ENCODE data around the gene COX19.

The COX19 gene

GRCh38 chr7:974820-975681 lies at the start of gene COX19:
Gene COX19, minus strand, starts transcription at chr7:975549. Its CDS starts 40 bp downstream, at chr7:975509.
- DNase-seq = peak; percentile 89

DNA sequence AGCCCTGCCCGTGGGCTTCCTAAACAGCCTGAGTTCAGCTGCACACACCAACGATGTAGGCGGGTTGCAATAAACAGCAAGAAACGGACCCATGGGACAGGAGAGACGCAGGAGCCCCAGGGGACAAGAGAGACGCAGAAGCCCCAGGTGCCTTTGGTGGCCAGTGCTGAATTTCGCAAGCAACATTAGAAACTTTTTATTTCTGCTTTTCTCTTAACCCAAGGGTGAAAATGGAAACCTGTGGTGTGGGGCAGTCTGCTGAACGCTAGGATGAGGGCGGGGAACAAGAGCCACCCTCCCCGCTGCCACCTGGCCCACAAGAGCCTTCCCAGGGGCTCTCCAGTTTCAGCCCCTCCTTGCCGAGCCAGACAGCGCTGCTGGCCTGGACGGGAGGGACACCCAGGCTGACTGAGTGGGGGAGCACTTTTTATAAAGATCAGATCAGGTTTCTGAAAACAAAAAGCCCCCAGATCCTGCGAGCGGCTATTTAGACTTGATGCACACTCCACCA lies 49.0 kb upstream of the COX19 start:
- peak; percentile 83 for DNase-seq

DNA sequence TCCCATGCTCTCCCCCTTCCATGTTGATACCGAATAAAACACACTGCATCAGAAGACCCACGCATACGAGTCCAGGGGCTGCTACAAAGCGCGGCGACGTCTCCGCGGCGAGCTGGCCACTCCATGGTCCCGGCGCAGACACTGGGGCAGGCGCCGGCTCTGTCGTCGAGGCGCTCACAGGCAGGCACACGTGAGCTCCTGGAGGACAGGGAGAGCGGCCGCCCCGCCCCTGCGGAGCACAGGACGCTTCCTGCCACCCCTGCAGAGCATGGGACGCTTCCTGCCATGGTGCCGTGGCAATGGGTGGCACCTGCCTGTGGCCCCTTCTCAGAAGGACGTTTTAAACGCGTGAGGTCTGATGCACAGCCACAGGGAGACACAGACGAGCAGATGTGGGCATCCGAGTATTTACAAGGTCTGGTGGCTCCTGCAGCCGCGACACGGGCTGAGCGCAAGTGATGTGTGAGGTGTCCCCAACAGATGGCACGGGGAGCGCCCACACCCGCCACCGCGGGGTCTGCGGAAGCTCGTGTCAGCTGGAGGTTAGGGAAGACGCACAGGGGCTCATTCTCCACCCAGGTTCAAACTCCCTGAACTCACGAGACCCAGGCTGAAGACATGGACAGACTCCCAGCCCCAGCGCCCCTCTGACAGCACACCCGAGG lies 47.6 kb upstream of the COX19 start:
- DNase-seq = peak; percentile 78

- DNase-seq = no peak
Measured at GRCh38 chr7:1022356-1022755, 47.0 kb upstream of the COX19 start.

DNA sequence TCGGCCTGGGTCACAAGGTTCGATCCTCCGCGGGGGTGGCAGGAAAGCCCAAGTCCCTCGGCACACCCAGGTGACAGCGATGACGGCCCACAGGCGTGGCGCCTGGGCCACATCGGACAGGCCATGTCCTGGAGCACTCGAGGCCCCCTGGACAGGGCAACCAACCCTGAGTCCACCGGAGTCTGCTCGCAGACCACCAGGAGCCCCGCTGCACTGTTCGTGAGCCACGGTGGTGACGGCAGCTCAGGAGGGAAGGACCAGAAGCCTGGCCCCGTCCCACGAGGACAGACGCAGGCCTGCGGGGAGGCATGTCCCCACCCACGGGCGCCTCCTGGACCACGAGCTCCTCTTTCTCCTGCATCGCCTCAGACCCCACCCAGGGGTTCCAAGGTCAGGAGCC lies 46.6 kb upstream of the COX19 start:
- no peak for DNase-seq

DNA sequence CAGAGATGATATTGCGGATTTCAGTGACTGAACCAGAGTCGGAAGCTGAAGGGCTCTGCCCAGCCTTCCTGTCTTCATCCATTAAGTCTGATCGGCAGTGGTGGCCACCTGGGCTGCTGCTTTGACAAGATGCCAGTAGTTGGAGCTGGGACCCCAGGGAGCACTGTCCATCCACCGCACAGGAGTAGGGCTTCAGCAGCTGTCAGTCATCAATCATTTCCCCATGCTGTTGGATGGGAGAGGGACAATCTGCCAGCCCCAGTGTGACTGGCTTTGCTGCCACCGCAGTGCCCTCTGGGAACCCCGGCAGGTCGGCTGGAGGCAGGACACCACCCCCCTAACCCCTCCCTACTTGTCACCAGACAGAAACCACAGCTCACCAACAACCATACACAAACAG lies 46.0 kb upstream of the COX19 start:
- DNase-seq = no peak

- DNase-seq = no peak
Measured at GRCh38 chr7:1020849-1021251, 45.5 kb upstream of the COX19 start.

DNA sequence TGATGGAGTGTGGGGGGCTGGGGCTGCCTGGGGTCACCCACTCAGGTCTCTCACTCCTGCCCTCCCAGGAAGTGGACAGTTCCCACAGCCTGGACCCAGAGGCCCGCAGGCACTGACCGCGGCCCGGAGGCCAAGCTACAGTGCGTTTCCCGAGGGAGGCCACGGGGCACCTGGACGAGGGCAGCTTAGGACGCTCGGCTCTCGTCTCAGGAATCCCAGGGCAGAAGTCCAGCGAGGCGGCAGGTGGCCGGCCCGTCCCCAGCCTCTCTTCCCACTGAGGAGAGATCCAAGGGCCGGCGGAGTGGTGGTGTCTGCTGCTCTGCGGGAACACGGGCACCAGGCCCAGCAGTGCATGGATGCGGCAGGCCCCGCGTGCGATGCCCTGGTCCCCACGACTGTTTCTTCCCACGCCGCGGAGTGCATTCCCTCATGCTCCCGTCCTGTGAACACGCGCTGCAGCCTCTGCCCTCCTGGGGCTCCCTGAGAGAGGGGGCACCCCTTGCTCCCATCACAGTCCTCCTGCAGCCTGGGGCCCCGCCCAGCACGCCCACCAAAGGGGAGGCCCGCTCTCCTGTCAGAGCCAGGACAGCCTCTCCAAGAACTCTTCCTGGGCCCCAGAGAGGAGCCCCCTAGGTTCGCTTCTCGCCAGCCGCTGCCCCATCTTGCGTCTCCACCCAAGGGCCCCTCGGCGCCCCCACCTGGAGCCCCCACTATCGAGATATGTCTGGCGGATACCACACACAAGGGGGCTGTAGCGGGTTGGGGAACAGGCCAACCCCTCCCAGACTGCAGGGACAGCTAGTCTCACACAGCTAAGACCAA lies 44.7 kb upstream of the COX19 start:
- DNase-seq = no peak

DNA sequence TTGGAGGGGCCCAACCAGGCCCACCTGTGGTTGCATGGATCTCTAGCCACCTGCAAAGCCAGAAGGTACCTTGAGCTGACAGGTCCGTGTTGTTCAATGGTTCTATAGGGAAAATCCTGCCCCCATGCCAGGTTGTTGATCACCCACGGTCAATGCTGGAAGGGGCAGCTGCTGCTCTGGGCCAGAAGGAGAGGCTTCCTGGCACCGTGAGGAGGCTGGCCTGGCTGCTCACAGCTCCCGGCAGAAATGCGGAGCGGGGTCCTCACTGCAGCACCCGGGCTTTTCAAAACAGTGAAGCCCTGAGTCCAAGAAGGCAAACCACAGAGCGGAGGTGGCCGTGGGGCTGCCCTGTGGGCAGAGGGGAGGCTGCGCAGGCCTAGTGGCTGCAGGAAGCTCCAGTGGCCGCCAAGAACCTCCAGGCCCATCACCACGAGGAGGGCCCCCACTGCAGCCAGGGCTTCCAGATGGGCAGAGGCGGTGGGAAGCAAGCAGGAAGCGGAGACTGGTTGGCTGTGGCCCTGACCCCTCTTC lies 44.0 kb upstream of the COX19 start:
- DNase-seq = no peak

- no peak for DNase-seq
Measured at GRCh38 chr7:1018334-1018695, 43.0 kb upstream of the COX19 start.

DNA sequence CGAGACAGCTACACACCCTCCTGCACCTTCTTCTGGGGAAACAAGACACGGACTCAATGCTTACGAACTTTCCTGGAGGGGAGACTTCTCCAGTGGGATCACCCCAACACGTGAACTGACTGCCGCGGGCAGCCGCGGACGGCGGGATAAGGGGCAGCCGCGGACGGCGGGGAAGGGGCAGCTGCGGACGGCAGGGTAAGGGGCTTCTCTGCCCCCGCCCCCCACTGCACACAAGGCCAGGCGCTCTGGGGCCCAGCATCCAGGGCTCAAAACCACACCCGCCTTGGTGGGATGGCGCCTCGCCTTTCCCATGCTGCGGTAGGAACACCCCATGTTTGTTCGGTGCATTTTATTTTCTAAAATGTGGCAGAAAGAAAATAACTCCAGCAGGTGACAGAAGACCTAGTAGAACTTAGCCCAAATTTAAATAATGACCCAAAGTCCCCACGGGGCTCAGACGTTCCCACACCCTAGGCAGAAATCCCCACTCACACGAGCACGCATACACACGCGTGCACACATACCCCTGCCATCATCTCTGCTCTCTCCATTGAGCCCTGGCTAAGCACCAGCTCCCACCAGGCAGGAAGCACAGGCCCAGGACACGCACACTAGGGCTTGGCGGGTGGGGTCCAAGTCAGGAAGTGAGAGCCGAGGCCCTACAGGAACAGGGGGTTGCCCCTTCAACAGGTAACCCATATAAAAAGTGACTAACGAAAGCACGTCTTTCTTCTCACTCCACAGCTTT lies 42.4 kb upstream of the COX19 start:
- DNase-seq = no peak

- no peak for DNase-seq
Measured at GRCh38 chr7:1016577-1017531, 41.5 kb upstream of the COX19 start.

DNA sequence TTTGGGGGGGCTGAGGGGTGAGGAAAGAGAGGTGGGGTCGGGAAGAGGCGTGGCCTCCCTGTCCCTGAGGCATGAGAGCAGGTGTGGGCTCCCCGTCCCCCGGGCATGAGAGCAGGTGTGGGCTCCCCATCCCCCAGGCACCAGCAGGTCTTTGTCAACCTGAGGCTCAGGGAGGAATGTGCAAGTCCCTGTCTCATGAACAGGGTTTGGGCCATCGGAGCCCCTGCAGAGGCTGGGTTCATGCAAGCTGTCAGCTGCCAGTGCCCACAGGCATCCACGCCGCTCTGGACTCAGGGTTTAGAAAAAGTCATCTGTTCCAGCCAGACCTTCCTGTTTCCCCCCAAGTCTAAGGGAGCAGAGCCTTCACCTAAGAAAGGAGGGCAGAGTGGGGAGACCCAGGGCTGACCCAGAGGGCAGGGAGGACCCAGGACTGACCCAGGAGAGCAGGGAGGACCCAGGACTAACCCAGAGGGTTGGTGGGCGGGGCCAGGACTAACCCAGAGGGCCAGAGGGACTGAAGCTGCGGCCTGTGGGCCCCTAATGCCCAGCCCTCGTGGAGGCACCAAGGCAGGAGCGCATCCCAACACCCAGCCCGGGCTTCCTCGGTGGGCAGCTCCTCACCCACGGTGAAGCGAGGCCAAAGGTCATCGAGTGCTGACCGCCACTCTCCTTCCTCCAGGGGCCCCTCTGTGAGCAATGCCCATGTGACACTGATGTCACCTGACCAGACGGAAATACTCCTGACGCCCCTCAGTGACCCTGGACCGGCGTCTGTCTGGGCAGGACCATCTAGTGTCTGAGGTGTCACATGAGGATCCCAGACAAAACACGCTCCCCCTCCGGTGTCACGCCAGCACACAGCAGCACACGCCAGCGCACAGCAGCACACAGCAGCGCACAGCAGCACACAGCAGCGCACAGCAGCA lies 40.1 kb upstream of the COX19 start:
- DNase-seq = no peak

DNA sequence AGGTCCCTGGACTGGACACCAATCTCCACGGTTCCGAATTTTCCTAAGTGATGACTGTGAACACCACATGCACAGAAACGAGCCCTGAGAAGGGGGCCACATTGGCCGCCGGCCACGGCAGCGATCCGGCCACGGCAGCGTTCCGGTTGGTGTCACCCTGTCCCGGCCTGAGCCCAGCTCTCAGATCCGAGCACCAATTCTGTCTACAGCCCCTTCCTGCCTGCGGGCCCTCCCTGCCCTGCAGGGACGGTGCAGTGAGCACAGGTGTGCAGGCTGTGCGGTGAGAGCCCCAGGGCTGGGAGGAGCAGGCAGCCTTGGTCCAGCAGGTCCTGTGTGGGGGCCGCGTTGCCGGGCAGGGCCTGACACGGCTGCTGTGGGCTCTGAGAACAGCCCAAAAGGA lies 39.3 kb upstream of the COX19 start:
- DNase-seq = no peak

- no peak for DNase-seq
Measured at GRCh38 chr7:1013581-1013980, 38.2 kb upstream of the COX19 start.

GRCh38 chr7:1012716-1013095 lies 37.4 kb upstream of the COX19 start:
- no peak for DNase-seq

- no peak for DNase-seq
Measured at GRCh38 chr7:1012004-1012715, 36.8 kb upstream of the COX19 start.

GRCh38 chr7:1011297-1012003 lies 36.1 kb upstream of the COX19 start:
- peak; percentile 47 for DNase-seq

DNA sequence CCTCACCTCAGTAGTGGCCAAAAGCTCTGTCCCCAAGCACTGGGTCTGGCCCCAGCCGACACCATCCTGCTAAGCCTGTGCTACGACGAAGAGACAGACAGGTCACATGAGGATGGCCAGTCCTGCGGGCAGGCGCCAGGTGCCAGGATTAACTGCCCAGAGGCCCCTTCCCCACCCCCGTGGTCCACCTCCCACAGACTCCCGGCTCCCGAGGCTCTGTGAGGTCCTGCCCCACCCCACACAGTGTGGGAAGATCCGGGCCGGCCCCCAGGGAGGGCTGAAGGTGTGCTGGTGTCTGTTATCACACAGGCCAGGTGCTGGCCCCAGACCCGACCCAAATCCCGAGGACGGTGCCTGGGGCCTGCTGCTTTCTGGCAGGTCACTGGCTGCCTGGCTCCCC lies 34.9 kb upstream of the COX19 start:
- DNase-seq = no peak

Measured in CD4-positive, alpha-beta T cell treated with Interferon gamma for 1 hour (primary cell).